ENCODE data around the gene KCNB1.

Gene KCNB1

GRCh38 chr20:49384437-49385434 lies 97.7 kb downstream of the KCNB1 start:
- DNase-seq, result peak; percentile 18

- DNase-seq, result no peak
Measured at GRCh38 chr20:49381558-49382493, 100.6 kb downstream of the KCNB1 start.

- DNase-seq, result no peak
Measured at GRCh38 chr20:49380337-49380780, 102.1 kb downstream of the KCNB1 start.

GRCh38 chr20:49379338-49379737 lies 103.1 kb downstream of the KCNB1 start:
- DNase-seq, result no peak

- no peak for DNase-seq
Measured at GRCh38 chr20:49377326-49377725, 105.1 kb downstream of the KCNB1 start.

- DNase-seq, result no peak
Measured at GRCh38 chr20:49375170-49375569, 107.3 kb downstream of the KCNB1 start.

- DNase-seq, result no peak
Measured at GRCh38 chr20:49372095-49372734, 110.3 kb downstream of the KCNB1 start.

- DNase-seq, result no peak
Measured at GRCh38 chr20:49368596-49368995, 113.9 kb downstream of the KCNB1 start.

GRCh38 chr20:49367113-49367512 lies 115.4 kb downstream of the KCNB1 start:
- DNase-seq, result no peak

- DNase-seq, result no peak
Measured at GRCh38 chr20:49366687-49367086, 115.8 kb downstream of the KCNB1 start.

GRCh38 chr20:49361862-49362660 lies 120.4 kb downstream of the KCNB1 start:
- DNase-seq, result no peak

GRCh38 chr20:49360242-49360968 lies 122.1 kb downstream of the KCNB1 start:
- DNase-seq, result no peak

GRCh38 chr20:49356676-49357075 lies 125.8 kb downstream of the KCNB1 start:
- DNase-seq, result no peak

GRCh38 chr20:49354673-49355072 lies 127.8 kb downstream of the KCNB1 start:
- DNase-seq, result no peak

- DNase-seq, result peak; percentile 7
Measured at GRCh38 chr20:49353348-49353747, 129.1 kb downstream of the KCNB1 start.

GRCh38 chr20:49352751-49353150 lies 129.7 kb downstream of the KCNB1 start:
- no peak for DNase-seq

GRCh38 chr20:49351775-49352174 lies 130.7 kb downstream of the KCNB1 start:
- DNase-seq, result no peak

GRCh38 chr20:49349694-49350252 lies 132.7 kb downstream of the KCNB1 start:
- no peak for DNase-seq

GRCh38 chr20:49349078-49349477 lies 133.4 kb downstream of the KCNB1 start:
- DNase-seq, result no peak

GRCh38 chr20:49348563-49348962 lies 133.9 kb downstream of the KCNB1 start:
- DNase-seq, result no peak

- no peak for DNase-seq
Measured at GRCh38 chr20:49347156-49347555, 135.3 kb downstream of the KCNB1 start.

Measured in kidney glomerular epithelial cell (primary cell).